CD4-positive, alpha-beta T cell treated with Interleukin-21 for 1 hour (primary cell): Measurements from ENCODE around the gene KRT12.
"Not testable (repeated sequence)": the region's sequence is repeated elsewhere in the genome, so short reads cannot be mapped to it uniquely, and the experiment has no call there.

ENCODE experiments used
- DNase-seq: peaks from one replicate; pipeline ENCODE4 v3.0.0-alpha.2; 2020

Gene KRT12

DNA sequence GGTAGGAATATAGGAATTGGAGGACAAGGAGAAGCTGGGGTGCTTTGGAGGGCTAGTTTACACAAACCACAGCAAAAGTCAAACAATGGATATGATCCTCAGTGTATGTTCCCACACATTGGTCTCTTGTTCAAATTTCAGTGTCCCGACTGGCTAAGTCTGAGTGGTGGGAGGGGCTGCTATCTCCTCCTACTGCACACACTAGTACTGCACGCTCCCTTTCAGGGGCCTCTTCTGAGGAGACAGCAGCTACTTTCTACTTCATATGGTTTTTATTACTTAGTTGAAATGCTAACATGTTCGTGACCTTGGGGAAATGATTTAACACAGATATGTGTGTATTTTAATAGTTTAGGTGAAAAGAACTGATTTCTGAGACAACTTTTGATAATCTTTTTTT lies 25.8 kb downstream of the KRT12 start:
- DNase-seq: no peak

GRCh38 chr17:40839194-40839593 lies 27.8 kb downstream of the KRT12 start:
- DNase-seq: no peak

DNA sequence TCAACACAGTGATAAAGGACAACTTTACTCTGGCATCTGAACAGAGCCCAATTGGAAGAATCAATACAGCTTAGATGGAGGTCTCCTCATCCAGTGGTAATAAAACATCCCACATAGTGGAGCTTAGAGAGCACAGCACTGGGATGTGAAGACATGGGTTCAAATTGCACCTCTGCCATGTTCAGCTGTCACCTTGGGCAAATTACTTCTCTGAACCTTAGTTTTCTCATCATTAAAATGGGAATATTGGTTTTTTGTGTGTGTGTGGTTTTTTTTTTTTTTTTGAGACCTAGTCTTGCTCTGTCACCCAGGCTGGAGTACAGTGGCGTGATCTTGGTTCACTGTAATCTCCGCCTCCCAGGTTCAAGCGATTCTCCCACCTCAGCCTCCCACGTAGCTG lies 31.0 kb downstream of the KRT12 start:
- DNase-seq: no peak

DNA sequence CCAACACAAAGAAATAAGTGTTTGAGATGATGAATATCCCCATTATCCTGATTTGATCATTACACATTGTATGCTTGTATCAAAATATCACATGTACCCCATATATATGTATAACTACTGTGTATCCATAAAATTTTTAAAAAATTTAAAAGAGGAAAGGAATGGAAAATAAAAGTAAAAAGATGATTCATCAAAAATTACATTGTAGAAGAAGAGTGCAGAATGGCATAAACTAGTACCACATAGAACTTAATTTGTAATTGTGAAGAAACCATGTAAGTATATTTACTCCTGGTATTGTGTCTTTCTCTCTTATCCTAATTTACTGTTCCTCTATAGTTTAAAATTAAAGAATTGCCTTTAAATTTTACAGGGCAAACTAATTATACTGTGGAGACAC lies 33.1 kb downstream of the KRT12 start:
- DNase-seq: no peak

GRCh38 chr17:40832840-40833239 lies 34.2 kb downstream of the KRT12 start:
- DNase-seq: no peak

- DNase-seq: no peak
These were observed 36.8 kb downstream of the KRT12 start for GRCh38 chr17:40830085-40830776.

GRCh38 chr17:40828454-40829044 lies 38.5 kb downstream of the KRT12 start:
- DNase-seq: no peak

DNA sequence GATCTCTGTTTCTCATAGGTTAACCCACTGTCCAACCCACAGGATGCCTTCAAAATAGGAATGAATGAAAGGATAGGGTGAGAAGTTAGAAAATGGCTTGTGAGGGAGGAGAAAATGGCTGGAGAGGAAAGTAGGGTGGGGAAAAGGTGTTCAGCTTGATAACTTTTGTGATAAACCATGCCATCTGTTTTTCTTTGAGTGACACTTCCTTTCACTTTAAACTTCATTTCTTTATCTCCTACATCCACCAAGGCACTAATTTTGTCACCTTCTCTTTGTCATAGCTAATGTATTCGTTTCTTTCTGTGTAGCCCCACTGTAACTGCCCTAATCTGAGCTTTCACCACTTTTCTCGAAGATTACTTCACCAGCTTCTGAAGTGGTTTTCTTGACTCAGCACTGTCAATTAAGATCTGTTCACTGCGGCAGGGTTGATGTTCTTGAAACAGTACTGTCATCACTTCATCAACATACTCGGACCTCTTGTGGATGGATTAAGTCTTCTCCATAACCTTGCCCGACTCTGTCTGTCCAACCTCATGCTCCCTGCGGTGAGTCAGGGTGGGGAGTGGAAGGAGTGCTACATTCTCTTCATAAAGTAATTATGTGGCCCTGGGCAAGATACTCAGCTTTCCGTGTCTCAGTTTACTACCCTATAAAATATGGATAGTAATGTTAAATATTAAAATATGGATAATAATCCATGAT lies 39.1 kb downstream of the KRT12 start:
- DNase-seq: no peak

GRCh38 chr17:40825599-40825998 lies 41.4 kb downstream of the KRT12 start:
- no peak for DNase-seq

- no peak for DNase-seq
These were observed 42.8 kb downstream of the KRT12 start for GRCh38 chr17:40824015-40824832.

DNA sequence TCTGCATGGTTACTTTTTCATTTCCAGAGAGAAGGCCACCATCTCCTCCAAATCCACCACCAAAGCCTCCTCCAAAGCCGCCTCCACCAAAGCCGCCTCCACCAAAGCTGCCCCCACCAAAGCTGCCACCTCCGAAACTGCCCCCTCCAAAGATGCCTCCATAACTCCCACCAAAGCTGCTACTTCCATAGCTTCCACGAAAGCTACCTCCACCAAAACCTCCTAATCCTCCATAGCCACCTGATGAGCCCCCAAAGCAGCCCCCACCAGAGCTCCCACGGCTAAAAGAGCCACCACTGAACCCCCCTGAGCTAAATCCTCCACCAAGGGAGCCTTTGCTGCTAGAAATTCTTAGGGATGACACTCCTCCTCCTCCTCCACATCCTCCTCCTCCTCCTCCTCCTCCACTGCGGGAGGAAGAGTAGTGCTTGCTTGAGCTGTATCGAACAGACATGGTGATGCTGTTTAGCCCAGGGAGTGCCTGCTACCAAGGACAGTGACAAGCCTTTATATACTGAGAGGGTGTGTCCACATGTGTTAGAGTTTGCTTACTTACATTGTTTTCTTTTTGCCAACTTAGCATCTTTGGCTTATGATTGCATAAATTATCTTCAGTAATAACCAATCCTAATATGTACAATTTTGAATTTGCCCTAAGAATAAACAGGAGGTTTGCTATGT lies 44.8 kb downstream of the KRT12 start, which contains the start of gene KRT10:
KRT10 (minus strand) TSS at position 483 of the 681 bp plus-strand sequence; CDS start at position 454, 29 bp downstream.
- no peak for DNase-seq

DNA sequence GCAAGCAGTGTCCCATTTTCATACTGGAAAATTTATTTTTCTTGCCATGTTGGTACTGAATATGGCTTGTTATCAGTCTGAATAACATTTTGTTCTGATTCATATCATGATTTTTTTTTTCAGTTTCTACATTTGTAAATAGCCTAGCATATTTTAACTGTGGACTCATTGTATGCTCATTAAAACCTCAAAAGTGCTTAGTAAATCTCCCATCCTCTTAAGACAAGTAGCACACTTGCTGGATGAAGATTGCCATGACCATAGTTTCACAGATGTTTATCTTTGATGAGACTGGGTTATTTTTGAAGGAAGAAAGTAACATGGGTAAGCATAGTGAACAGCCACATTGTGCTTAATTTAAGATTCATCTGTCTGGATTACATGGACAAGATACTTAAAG lies 45.5 kb downstream of the KRT12 start:
- no peak for DNase-seq

GRCh38 chr17:40820228-40820838 lies 46.7 kb downstream of the KRT12 start:
- DNase-seq: no peak

DNA sequence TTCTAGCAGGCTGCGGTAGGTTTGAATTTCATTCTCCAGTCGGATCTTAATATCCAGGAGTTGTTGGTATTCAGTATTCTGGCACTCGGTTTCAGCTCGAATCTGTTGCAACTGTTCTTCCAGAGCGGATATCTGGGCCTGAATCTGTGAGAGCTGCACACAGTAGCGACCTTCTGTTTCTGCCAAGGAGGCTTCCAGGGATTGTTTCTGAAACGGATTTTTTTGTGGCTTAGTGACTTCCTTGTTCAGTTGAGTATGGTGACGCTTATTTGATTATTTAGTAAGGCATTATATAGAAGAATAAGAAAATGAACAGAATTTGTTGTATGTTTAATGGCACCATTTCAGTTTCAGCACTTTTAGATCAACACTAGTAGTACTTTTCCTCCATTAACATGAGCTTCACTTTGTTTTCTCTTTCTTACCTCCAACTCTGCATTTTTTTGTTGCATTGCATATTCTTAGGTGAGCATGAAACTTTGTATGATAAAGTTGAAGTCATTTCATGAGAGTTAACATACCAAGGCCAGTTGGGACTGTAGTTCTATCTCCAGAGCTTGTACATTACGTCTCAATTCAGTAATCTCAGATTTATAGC lies 47.4 kb downstream of the KRT12 start:
- DNase-seq: no peak

DNA sequence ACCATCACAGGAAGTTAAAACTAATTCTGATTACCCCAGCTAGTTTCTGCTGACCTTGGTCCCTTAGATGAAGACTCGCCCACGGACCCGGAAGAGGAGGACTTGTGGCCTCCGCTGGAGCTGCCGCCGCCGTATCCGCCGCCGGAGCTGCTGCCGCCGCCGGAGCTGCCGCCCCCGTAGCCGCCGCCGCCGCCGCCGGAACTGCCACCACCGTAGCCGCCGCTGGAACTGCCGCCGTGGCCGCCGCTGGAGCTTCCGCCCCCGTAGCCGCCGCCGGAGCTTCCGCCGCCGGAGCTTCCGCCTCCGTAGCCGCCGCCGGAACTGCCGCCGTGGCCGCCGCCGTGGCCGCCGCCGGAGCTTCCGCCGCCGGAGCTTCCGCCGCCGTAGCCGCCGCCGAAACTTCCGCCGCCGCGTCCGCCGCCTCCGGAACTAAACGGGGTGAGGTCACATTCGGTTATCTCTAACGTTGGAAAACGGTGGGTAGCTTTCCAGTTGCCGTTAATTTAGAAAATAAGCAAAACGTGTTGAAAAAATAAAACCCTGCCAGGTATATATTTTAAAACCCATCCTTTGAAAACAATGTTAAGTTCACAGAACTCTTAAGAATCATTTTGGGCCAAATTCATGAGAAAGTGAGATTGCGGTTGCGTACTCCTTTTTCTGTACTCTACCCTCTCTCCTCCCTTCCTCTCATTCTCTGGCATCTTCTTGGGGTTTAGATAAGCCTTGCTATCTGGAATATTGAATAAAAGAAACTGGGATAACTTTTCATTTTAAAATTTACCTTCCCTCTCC lies 48.1 kb downstream of the KRT12 start:
- DNase-seq: peak; percentile 89

- no peak for DNase-seq
These were observed 48.7 kb downstream of the KRT12 start for GRCh38 chr17:40818343-40818732.

GRCh38 chr17:40817103-40817682 lies 49.8 kb downstream of the KRT12 start:
- DNase-seq: no peak

GRCh38 chr17:40816569-40816968 lies 50.5 kb downstream of the KRT12 start:
- DNase-seq: no peak

GRCh38 chr17:40815381-40815780 lies 51.6 kb downstream of the KRT12 start:
- DNase-seq: no peak

- DNase-seq: not testable (repeated sequence)
These were observed 52.4 kb downstream of the KRT12 start for GRCh38 chr17:40814657-40815056.

DNA sequence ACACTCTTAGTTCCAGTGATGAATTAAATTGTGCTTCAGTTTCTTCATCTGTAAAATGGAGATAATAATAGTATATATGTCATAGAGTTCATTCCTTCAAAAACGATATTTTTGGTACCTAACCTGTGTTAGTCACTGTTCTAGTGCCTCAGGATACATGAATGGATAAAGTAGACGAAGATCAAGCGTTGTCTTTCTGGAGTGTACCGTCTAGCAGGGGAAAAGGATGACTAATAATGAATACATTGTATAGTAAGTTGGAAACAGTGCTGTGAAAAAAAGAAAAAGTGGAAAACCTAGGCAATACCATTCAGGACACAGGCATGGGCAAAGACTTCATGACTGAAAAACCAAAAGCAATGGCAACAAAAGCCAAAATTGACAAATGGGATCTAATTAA lies 53.2 kb downstream of the KRT12 start:
- no peak for DNase-seq
